Thymus (tissue), 11 donors: Measurements from ENCODE around the gene MYD88. TPM values are rescaled to one million over a fixed set of nuclear protein-coding genes. Genes with fewer than 3 reads are reported as not detected.

Experiments used
- DNase-seq, 9 donors: peaks; one replicate each; pipeline ENCODE4 v3.0.0-alpha.2; 2013; ENCODE audit warnings: low spot score in 9 of 9, low read depth in 6 of 9, missing footprints in 1 of 9
- H3K27ac ChIP-seq, 2 donors: one replicate each; pipeline ENCODE4 v1.5.1; 2013; ENCODE audit warnings: control low read depth in 1 of 2, low read depth in 1 of 2, low read length in 1 of 2, mild to moderate bottlenecking in 1 of 2, moderate library complexity in 1 of 2
- H3K27me3 ChIP-seq, 2 donors: one replicate each; pipeline ENCODE4 v1.5.1; 2013; ENCODE audit warnings: low read length in 1 of 2; ENCODE audit not compliant: control insufficient read depth in 2 of 2, insufficient read depth in 1 of 2
- H3K36me3 ChIP-seq, 2 donors: one replicate each; pipeline ENCODE4 v1.5.1; 2013; ENCODE audit warnings: low read length in 1 of 2, mild to moderate bottlenecking in 1 of 2, moderate library complexity in 1 of 2; ENCODE audit not compliant: control insufficient read depth in 2 of 2, insufficient read depth in 2 of 2
- H3K4me1 ChIP-seq, 2 donors: one replicate each; pipeline ENCODE4 v1.5.1; 2013; ENCODE audit warnings: low read length in 2 of 2; ENCODE audit not compliant: control insufficient read depth in 2 of 2, insufficient read depth in 2 of 2
- H3K4me3 ChIP-seq, 2 donors: one replicate each; pipeline ENCODE4 v1.5.1; 2013; ENCODE audit warnings: low read length in 2 of 2, control low read depth in 1 of 2, mild to moderate bottlenecking in 1 of 2
- H3K9me3 ChIP-seq, 2 donors: one replicate each; pipeline ENCODE4 v1.5.1; 2013; ENCODE audit warnings: low read length in 1 of 2, mild to moderate bottlenecking in 1 of 2; ENCODE audit not compliant: control insufficient read depth in 2 of 2, insufficient read depth in 1 of 2
- WGBS: extraction: QIAGEN DNeasy Blood & Tissue Kit; methylation state at CpG from one replicate; pipeline ENCODE4 v1.1.7; 2013; 5-methylcytosine and 5-hydroxymethylcytosine counted together
- polyA plus RNA-seq: library from polyadenylated mRNA; stranded (reverse); fragments of 200-250 nt; gene quantifications from one replicate; pipeline ENCODE4 v1.2.3, GENCODE V29; 2013
- total RNA-seq: library from RNA; stranded (reverse); fragments of 120-200 nt; gene quantifications from one replicate; pipeline ENCODE4 v1.2.4, GENCODE V29; 2013
- donor health status: healthy.

Gene MYD88
- total and polyA plus RNA-seq, 2 donors, result 15.1 to 54.3 TPM

DNA sequence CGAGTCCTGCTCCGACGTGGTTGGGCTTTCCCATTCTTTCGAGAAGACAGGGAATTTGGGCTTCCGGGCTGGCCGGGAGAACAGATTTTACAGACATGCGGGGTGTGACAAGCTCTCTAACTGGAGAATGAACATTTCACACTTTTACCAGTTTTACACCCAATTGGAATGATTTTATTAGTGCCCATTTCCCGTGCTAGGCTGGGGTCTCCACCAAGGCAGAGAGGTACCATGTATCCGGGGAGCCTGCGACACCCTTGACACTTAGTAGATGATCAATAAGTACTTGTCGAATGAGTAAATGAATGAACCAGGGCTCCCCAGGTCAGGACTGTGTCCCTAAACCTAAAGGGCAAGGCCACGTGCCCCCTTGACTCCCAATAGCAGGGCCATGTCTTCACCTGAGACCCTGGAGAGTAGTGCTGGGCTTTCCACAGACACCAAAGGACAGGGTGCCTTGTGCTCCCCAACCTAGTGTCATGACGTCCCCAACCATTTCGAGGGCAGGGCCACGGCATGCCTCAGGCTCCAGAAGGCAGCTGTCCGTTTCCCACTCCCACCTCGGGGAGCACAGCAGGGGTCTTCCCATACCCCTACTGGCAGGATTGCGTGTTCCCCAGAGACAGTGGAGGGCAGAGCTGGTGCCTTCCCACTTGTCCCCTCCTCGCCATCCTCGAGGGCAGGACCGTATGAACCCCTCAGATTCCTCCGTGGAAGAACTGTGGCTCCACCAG is 679 bp upstream of the MYD88 start:
- H3K4me1 ChIP-seq, result peaks cover 27 to 42% of the 10 kb centered on the region in 2 donors
- DNase-seq, result peak in 3 of 9 donors; percentile 30 to 53 (median 39)
- H3K27ac ChIP-seq, result peak overlapping the region; percentile 90 to 94
- H3K4me3 ChIP-seq, result peak overlapping the region; percentile 93 to 96
- no peaks in the 10 kb centered on the region for H3K27me3 ChIP-seq
- 25% methylated on average over 22 of the region's 22 CpGs for WGBS
- H3K9me3 ChIP-seq, result no peaks in the 10 kb centered on the region
- H3K36me3 ChIP-seq, result peaks cover 41 to 43% of the 10 kb centered on the region in 2 donors

DNA sequence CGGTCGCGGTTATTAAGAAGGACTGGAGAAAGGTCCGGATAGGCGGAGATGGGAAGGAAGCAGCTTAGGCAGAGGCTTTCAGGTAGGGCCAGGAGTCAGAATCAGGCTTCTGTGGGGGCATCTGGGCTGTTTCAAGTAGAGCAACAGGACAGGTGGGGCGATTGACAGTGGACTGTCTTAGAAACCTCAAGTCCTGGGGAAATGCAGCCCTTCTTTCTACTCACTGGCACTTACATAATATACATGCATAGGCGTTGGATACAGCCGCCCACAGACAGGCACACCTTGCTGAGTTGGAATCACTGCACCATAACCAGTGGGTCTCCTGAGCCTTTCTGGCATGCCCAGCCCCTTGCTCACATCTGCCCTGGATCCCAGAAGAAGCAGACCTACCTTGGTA is 730 bp downstream of the MYD88 start:
- H3K4me1 ChIP-seq, result peaks cover 27 to 42% of the 10 kb centered on the region in 2 donors
- no peaks in the 10 kb centered on the region for H3K27me3 ChIP-seq
- no peak for DNase-seq
- 9% methylated on average over 8 of the region's 8 CpGs for WGBS
- H3K27ac ChIP-seq, result peak overlapping the region in 1 of 2 donors; percentile 94
- peaks cover 28 to 29% of the 10 kb centered on the region in 2 donors for H3K36me3 ChIP-seq
- no peaks in the 10 kb centered on the region for H3K9me3 ChIP-seq
- peak overlapping the region; percentile 93 to 96 for H3K4me3 ChIP-seq

DNA sequence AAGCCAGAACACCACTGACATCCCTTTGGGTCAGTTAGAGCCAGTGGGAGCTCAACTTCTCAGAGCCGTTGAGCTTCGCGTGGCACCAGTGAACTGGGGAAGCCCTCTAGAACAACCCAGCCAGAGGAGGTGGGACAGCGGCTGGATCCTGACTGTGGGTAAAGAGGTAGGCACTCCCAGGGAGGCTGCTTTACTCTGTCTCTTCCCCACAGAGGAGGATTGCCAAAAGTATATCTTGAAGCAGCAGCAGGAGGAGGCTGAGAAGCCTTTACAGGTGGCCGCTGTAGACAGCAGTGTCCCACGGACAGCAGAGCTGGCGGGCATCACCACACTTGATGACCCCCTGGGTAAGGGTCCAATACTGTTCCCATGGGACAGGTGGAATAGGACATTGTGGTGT is 1.2 kb downstream of the MYD88 start:
- Histone ChIP-seq H3K27me3 (no peaks in the 10 kb centered on the region), H3K4me1 (peaks cover 27 to 42% of the 10 kb centered on the region in 2 donors), H3K27ac (peak overlapping the region in 1 of 2 donors; percentile 8), H3K9me3 (no peaks in the 10 kb centered on the region), H3K36me3 (peaks cover 23 to 25% of the 10 kb centered on the region in 2 donors), H3K4me3 (peak overlapping the region; percentile 93 to 96)
- DNase-seq, result no peak
- WGBS, result 85% methylated on average over 7 of the region's 7 CpGs

DNA sequence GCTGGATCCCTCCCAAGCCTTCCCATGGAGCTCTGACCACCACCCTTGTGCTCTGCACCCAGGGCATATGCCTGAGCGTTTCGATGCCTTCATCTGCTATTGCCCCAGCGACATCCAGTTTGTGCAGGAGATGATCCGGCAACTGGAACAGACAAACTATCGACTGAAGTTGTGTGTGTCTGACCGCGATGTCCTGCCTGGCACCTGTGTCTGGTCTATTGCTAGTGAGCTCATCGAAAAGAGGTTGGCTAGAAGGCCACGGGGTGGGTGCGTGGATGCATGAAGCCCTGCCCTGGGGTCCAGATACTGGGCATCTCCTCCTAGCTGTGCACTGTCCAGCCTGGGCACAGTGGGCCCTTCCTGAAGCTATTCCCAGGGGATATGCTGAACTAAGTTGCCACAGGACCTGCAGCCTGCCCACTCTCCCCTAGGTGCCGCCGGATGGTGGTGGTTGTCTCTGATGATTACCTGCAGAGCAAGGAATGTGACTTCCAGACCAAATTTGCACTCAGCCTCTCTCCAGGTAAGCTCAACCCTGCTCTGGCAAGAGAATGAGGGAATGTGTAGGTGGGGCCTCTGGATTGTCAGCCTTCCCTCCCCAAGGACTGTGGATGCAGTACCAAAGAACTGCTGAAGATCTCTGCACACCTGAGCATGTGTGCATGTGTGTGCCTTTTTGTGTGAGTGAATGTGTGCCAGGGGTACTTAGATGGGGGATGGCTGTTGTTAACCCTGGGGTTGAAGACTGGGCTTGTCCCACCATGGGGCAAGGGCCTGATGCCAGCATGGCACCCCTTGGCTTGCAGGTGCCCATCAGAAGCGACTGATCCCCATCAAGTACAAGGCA is 2.1 kb downstream of the MYD88 start:
- Histone ChIP-seq H3K36me3 (peaks cover 23 to 24% of the 10 kb centered on the region in 2 donors), H3K4me3 (no peak overlapping the region), H3K9me3 (no peaks in the 10 kb centered on the region), H3K4me1 (peaks cover 22 to 36% of the 10 kb centered on the region in 2 donors), H3K27me3 (no peaks in the 10 kb centered on the region), H3K27ac (no peak overlapping the region)
- DNase-seq, result no peak
- 98% methylated on average over 13 of the region's 13 CpGs for WGBS

DNA sequence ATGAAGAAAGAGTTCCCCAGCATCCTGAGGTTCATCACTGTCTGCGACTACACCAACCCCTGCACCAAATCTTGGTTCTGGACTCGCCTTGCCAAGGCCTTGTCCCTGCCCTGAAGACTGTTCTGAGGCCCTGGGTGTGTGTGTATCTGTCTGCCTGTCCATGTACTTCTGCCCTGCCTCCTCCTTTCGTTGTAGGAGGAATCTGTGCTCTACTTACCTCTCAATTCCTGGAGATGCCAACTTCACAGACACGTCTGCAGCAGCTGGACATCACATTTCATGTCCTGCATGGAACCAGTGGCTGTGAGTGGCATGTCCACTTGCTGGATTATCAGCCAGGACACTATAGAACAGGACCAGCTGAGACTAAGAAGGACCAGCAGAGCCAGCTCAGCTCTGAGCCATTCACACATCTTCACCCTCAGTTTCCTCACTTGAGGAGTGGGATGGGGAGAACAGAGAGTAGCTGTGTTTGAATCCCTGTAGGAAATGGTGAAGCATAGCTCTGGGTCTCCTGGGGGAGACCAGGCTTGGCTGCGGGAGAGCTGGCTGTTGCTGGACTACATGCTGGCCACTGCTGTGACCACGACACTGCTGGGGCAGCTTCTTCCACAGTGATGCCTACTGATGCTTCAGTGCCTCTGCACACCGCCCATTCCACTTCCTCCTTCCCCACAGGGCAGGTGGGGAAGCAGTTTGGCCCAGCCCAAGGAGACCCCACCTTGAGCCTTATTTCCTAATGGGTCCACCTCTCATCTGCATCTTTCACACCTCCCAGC is 2.9 kb downstream of the MYD88 start:
- no peak for DNase-seq
- no peaks in the 10 kb centered on the region for H3K9me3 ChIP-seq
- no peak overlapping the region for H3K27ac ChIP-seq
- no peak overlapping the region for H3K4me3 ChIP-seq
- WGBS, result 97% methylated on average over 7 of the region's 7 CpGs
- peaks cover 18 to 29% of the 10 kb centered on the region in 2 donors for H3K4me1 ChIP-seq
- H3K27me3 ChIP-seq, result no peaks in the 10 kb centered on the region
- H3K36me3 ChIP-seq, result peaks cover 23 to 24% of the 10 kb centered on the region in 2 donors

DNA sequence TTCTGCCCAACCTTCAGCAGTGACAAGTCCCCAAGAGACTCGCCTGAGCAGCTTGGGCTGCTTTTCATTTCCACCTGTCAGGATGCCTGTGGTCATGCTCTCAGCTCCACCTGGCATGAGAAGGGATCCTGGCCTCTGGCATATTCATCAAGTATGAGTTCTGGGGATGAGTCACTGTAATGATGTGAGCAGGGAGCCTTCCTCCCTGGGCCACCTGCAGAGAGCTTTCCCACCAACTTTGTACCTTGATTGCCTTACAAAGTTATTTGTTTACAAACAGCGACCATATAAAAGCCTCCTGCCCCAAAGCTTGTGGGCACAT is 3.5 kb downstream of the MYD88 start:
- Histone ChIP-seq H3K4me1 (peaks cover 18 to 29% of the 10 kb centered on the region in 2 donors), H3K9me3 (no peaks in the 10 kb centered on the region), H3K27me3 (no peaks in the 10 kb centered on the region), H3K36me3 (peaks cover 23 to 24% of the 10 kb centered on the region in 2 donors), H3K27ac (no peak overlapping the region), H3K4me3 (no peak overlapping the region)
- WGBS, result 97% methylated on average over 2 of the region's 2 CpGs
- no peak for DNase-seq

DNA sequence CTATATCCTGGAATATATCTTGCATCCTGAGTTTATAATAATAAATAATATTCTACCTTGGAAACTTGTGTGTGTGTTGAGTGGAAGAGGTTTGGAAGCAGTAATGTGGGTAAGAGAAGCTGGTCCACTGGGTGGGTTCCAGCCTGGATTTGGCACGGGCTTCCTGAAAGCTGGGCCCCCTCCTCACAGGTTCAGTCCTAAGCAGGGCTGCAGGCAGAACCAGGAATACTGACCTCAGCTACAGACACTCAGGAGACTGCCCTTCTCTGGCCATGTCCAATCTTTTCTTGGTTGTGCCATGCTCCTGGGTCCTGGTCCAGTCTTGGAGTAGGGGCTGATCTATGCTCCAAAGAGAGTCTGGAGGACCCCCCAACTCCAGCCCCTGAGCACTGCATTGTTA is 4.5 kb downstream of the MYD88 start:
- H3K9me3 ChIP-seq, result no peaks in the 10 kb centered on the region
- no peak overlapping the region for H3K27ac ChIP-seq
- DNase-seq, result no peak
- no peaks in the 10 kb centered on the region for H3K27me3 ChIP-seq
- 92% methylated on average over 1 of the region's 1 CpG for WGBS
- H3K4me1 ChIP-seq, result peaks cover 14 to 22% of the 10 kb centered on the region in 2 donors
- H3K36me3 ChIP-seq, result peaks cover 23 to 24% of the 10 kb centered on the region in 2 donors
- H3K4me3 ChIP-seq, result no peak overlapping the region

DNA sequence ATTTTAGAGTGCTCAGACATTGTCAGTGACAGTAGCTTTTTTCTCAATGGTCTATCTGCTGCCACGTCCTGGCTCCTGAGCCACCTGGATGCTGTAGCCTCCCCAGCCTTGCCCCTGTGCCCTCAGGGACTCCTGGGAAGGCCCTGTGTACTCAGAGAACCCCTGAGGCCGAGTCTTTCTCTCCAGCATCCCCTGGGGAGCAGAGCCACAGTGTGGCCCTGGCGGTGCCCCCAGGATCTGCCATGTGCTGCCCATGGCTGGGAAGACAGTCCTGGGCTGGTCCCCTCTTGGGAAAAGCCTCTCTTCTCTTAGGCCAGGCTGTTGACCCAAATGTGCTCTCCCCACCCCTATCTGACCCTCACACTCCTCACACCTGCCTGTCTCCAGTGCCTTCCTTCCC is 5.0 kb downstream of the MYD88 start:
- H3K9me3 ChIP-seq, result no peaks in the 10 kb centered on the region
- H3K36me3 ChIP-seq, result peaks cover 23 to 24% of the 10 kb centered on the region in 2 donors
- no peak overlapping the region for H3K27ac ChIP-seq
- no peaks in the 10 kb centered on the region for H3K27me3 ChIP-seq
- no peak overlapping the region for H3K4me3 ChIP-seq
- DNase-seq, result no peak
- WGBS, result 78% methylated on average over 3 of the region's 3 CpGs
- peaks cover 11 to 18% of the 10 kb centered on the region in 2 donors for H3K4me1 ChIP-seq
